SU-DHL-6 (cell line): ENCODE results near the gene JUNB.

Experiments used
- CTCF ChIP-seq: fragments of 200-600 bp; sonication (generic); IDR thresholded peaks from one replicate; pipeline ENCODE4 v1.5.1; 2017; ENCODE audit warnings: antibody characterized with exemption, mild to moderate bottlenecking, low read length, moderate library complexity; ENCODE audit not compliant: insufficient read depth, poor library complexity, severe bottlenecking
- EZH2phosphoT487 ChIP-seq: fragments of 200-600 bp; sonication (generic), shearing (Covaris generic); conservative IDR thresholded peaks from 2 replicates; pipeline ENCODE4 v1.6.1; 2018; ENCODE audit warnings: mild to moderate bottlenecking, antibody characterized with exemption, low read length, moderate library complexity, mixed read lengths

GRCh38 chr19:12767666-12768065 lies 23.6 kb upstream of the JUNB start:
- no peak for TF ChIP-seq CTCF
- no peak for TF ChIP-seq EZH2phosphoT487
